GM12878 (cell line): ENCODE data around the gene SPG21. TPM values are rescaled to one million over a fixed set of nuclear protein-coding genes. Genes with fewer than 3 reads are reported as not detected.

Experiments
- ATAC-seq: fragments of 200-7000 bp; cut with Tn5 transposase; 3 replicates; pipeline ENCODE4 v1.9.1; 2020; ENCODE audit warnings: mild to moderate bottlenecking, moderate library complexity
- BruUV-seq: library from RNA; stranded (reverse); fragments of 400-500 nt; replicated peaks from 2 replicates; lab custom pipeline; 2021; lab: Mats Ljungman, UMichigan
- CTCF ChIA-PET: fragments of 300-600 bp; sonication (Branson Sonifier 250); formaldehyde crosslinking; extraction: SDS; loops from one replicate; lab custom pipeline; 2021; ENCODE audit warnings: inconsistent platforms; lab: Yijun Ruan, JAX
- POLR2A ChIA-PET: fragments of 350-600 bp; formaldehyde crosslinking; extraction: SDS; loops from one replicate; lab custom pipeline; 2021; ENCODE audit warnings: inconsistent platforms; lab: Charles Lee
- RAD21 ChIA-PET: fragments of 300-600 bp; sonication (Branson Sonifier 250); formaldehyde crosslinking; loops from one replicate; lab custom pipeline; 2023; ENCODE audit warnings: antibody characterized with exemption; ENCODE audit not compliant: unreplicated experiment; lab: Charles Lee
- SMC1A ChIA-PET: fragments of 300-600 bp; sonication (Branson Sonifier 250); formaldehyde crosslinking; loops from one replicate; lab custom pipeline; 2023; ENCODE audit not compliant: unreplicated experiment, uncharacterized antibody; lab: Charles Lee
- DNase-seq: peaks from one replicate; pipeline ENCODE4 v3.0.0-alpha.2; 2011; ENCODE audit warnings: low read depth, low spot score
- FAIRE-seq: peaks from 3 replicates; lab custom pipeline; 2011; peaks lifted over from hg19 to GRCh38; lab: Jason Lieb, UNC
- H2AFZ ChIP-seq: 2 replicates; pipeline ENCODE4 v1.6.0; 2011; ENCODE audit warnings: low read depth, low read length, control low read depth; ENCODE audit not compliant: control insufficient read depth
- H3K27ac ChIP-seq: 2 replicates; pipeline ENCODE4 v1.5.1; 2011; ENCODE audit warnings: control low read depth; ENCODE audit not compliant: control insufficient read depth, insufficient read depth
- H3K27me3 ChIP-seq, 2 experiments: replicated peaks in 1 of 2; 2 replicates each; pipeline versions ENCODE4 v1.6.0 to v1.6.1; 2011; ENCODE audit warnings: low read length in 1 of 2; ENCODE audit not compliant: control insufficient read depth in 2 of 2, insufficient read depth in 2 of 2
- H3K36me3 ChIP-seq, 2 experiments: 2 replicates each; pipeline ENCODE4 v1.5.1; 2011; ENCODE audit warnings: low read length in 1 of 2; ENCODE audit not compliant: control insufficient read depth in 2 of 2, insufficient read depth in 2 of 2
- H3K4me1 ChIP-seq: 2 replicates; pipeline ENCODE4 v1.6.1; 2011; ENCODE audit warnings: mild to moderate bottlenecking, low read length, moderate library complexity, mixed read lengths; ENCODE audit not compliant: control insufficient read depth, insufficient read depth
- H3K4me2 ChIP-seq: 2 replicates; pipeline ENCODE4 v1.6.0; 2011; ENCODE audit warnings: control low read depth; ENCODE audit not compliant: control insufficient read depth, insufficient read depth
- H3K4me3 ChIP-seq: fragments of 200-600 bp; sonication (generic); 2 replicates; pipeline ENCODE4 v1.5.1; 2016
- H3K79me2 ChIP-seq: 2 replicates; pipeline ENCODE4 v1.6.0; 2011; ENCODE audit warnings: low read length; ENCODE audit not compliant: control insufficient read depth, insufficient read depth
- H3K9ac ChIP-seq: 2 replicates; pipeline ENCODE4 v1.8.0; 2011; ENCODE audit warnings: low read length, control low read depth, mixed read lengths; ENCODE audit not compliant: control insufficient read depth, insufficient read depth
- H3K9me3 ChIP-seq: replicated peaks from 3 replicates; pipeline ENCODE4 v1.5.1; 2011; ENCODE audit warnings: mild to moderate bottlenecking, low read length; ENCODE audit not compliant: control insufficient read depth, insufficient read depth
- H4K20me1 ChIP-seq: 2 replicates; pipeline ENCODE4 v1.6.0; 2011; ENCODE audit not compliant: control insufficient read depth, insufficient read depth
- BCL11A ChIP-seq: IDR thresholded peaks from 2 replicates; pipeline ENCODE4 v1.6.1; 2011; ENCODE audit warnings: low read depth, low read length
- BHLHE40 ChIP-seq, 2 experiments: fragments of 450-650 bp in 1 of 2; IDR thresholded peaks; 2 replicates each; pipeline ENCODE4 v1.6.1; 2011 to 2017; ENCODE audit warnings: low read depth in 2 of 2, borderline replicate concordance in 1 of 2, improper control_type of control experiment in 1 of 2, low read length in 1 of 2, mild to moderate bottlenecking in 1 of 2
- CHD4 ChIP-seq: fragments of 200-600 bp; sonication (generic); IDR thresholded peaks from 2 replicates; pipeline ENCODE4 v1.6.1; 2016; ENCODE audit warnings: mild to moderate bottlenecking
- ETV6 ChIP-seq, 2 experiments: fragments of 450-650 bp in 1 of 2; IDR thresholded peaks in 1 of 2; conservative IDR thresholded peaks in 1 of 2; 2 replicates each; pipeline ENCODE4 v1.6.1; 2014; ENCODE audit warnings: antibody characterized with exemption in 1 of 2, borderline replicate concordance in 1 of 2, low read depth in 1 of 2, mild to moderate bottlenecking in 1 of 2, moderate library complexity in 1 of 2
- GABPA ChIP-seq: IDR thresholded peaks from 2 replicates; pipeline ENCODE4 v1.6.1; 2014; ENCODE audit warnings: antibody characterized with exemption, low read depth, mild to moderate bottlenecking, inconsistent platforms
- IRF4 ChIP-seq: IDR thresholded peaks from 2 replicates; pipeline ENCODE4 v1.6.1; 2011; ENCODE audit warnings: low read depth, low read length
- MEF2A ChIP-seq: IDR thresholded peaks from 2 replicates; pipeline ENCODE4 v1.6.1; 2011; ENCODE audit warnings: low read depth, mild to moderate bottlenecking, low read length, moderate library complexity; ENCODE audit not compliant: insufficient read depth
- MEF2B ChIP-seq: fragments of 450-650 bp; IDR thresholded peaks from 2 replicates; pipeline ENCODE4 v1.6.1; 2018; ENCODE audit warnings: mild to moderate bottlenecking, moderate library complexity; ENCODE audit not compliant: partially characterized antibody, poor library complexity, severe bottlenecking
- MTA2 ChIP-seq: fragments of 450-650 bp; IDR thresholded peaks from 2 replicates; pipeline ENCODE4 v1.6.1; 2016; ENCODE audit warnings: low read depth, mild to moderate bottlenecking, moderate library complexity
- POU2F2 ChIP-seq: IDR thresholded peaks from 3 replicates; pipeline ENCODE4 v1.6.1; 2011; ENCODE audit warnings: low read depth, mild to moderate bottlenecking, low read length, borderline replicate concordance
- SREBF1 ChIP-seq: IDR thresholded peaks from 2 replicates; pipeline ENCODE4 v1.6.1; 2012; ENCODE audit warnings: mild to moderate bottlenecking, low read length
- STAT3 ChIP-seq: IDR thresholded peaks from 2 replicates; pipeline ENCODE4 v1.6.1; 2011; ENCODE audit warnings: low read depth, low read length, improper control_type of control experiment
- TCF12 ChIP-seq: IDR thresholded peaks from 2 replicates; pipeline ENCODE4 v1.6.1; 2011; ENCODE audit warnings: low read depth, mild to moderate bottlenecking, low read length
- YY1 ChIP-seq: IDR thresholded peaks from 2 replicates; pipeline ENCODE4 v1.6.1; 2011; ENCODE audit warnings: low read depth, mild to moderate bottlenecking, low read length
- WGBS: methylation state at CpG from one replicate; pipeline ENCODE4 v1.1.6; 2016; ENCODE audit warnings: low lambda C conversion rate; ENCODE audit not compliant: insufficient replicate concordance, insufficient coverage; ENCODE audit errors: missing lambda C conversion rate; 5-methylcytosine and 5-hydroxymethylcytosine counted together
- in situ Hi-C: fragments of 300-500 bp; cut with MboI; formaldehyde crosslinking; loops from 9 replicates; pipeline ENCODE4 v1.14.3; 2018; ENCODE audit warnings: mixed read lengths
- intact Hi-C: fragments of 100-400 bp; cut with micrococcal nuclease; formaldehyde crosslinking; loops from one replicate; pipeline ENCODE4 v1.14.2; 2022; ENCODE audit not compliant: unreplicated experiment
- polyA plus RNA-seq, 11 experiments: library from polyadenylated mRNA; depleted of rRNA in 4 of 11; unstranded in 6 of 11; stranded (reverse) in 5 of 11; fragments of >200 nt; fragmentation: Nextera tagmentation in 4 of 11; fragmentation: Illumina TruSeq in 1 of 11; extraction: Ambion mirVana in 4 of 11; extraction: Trizol in 1 of 11; gene quantifications; 1 replicate in 1 of 11; 2 replicates in 10 of 11; pipeline versions ENCODE4 v1.2.1 to v1.2.3, GENCODE V29; 2011 to 2016; ENCODE audit warnings: inconsistent platforms in 2 of 11, missing spikeins in 2 of 11, low read depth in 1 of 11
- total RNA-seq, 4 experiments: library from RNA; depleted of rRNA in 3 of 4; stranded (reverse); fragments of >200 nt in 3 of 4; fragmentation: Illumina TruSeq in 1 of 4; extraction: Trizol in 1 of 4; gene quantifications; 2 replicates each; pipeline versions ENCODE4 v1.2.1 to v1.2.3, GENCODE V29; 2013 to 2021
- TF ChIP-seq, protein P1 (sequence below): fragments of 450-650 bp; IDR thresholded peaks from 2 replicates; pipeline ENCODE4 v1.6.1; 2018; ENCODE audit warnings: mild to moderate bottlenecking, low read depth, moderate library complexity; ENCODE audit not compliant: partially characterized antibody
- TF ChIP-seq, protein P2 (sequence below): IDR thresholded peaks from 2 replicates; pipeline ENCODE4 v1.6.1; 2012; ENCODE audit warnings: low read depth, low read length, improper control_type of control experiment
- TF ChIP-seq, protein P3 (sequence below): fragments of 450-650 bp; IDR thresholded peaks from 2 replicates; pipeline ENCODE4 v1.6.1; 2017; ENCODE audit warnings: mild to moderate bottlenecking, low read depth, inconsistent platforms; ENCODE audit not compliant: poor library complexity, severe bottlenecking

SPG21 gene
- total and polyA plus RNA-seq, 10 of the 15 experiments (the other 5 are each of a cell fraction or from before 2014, with no cell fraction given): 25.5 to 116 (median 68.0) TPM

DNA sequence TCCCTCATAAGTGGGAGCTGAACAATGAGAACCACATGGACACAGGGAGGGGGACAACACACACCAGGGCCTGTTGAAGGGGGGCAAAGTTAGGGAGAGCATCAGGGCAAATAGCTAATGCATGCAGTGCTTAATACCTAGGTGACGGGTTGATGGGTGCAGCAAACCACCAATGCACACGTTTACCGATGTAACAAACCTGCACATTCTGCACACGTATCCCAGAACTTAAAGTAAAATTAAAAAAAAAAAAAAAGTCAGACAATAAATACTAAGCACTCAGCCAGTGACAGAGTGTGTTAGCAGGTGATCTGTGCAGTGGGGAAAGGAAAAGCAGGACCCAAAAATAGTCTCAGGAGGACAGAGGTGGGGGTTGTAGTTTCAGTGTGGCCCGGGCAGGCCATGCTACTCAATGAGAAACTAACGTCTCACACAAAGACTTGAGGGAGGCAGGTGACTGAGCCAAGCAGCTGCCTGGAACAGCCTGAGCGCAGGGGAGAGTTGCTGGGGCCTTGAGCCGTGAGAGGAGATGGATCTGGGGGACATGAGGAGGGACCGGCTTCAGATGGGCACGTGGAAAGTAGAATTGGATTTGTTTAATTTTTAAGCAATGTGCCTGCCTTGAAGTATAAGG lies 59.6 kb downstream of the SPG21 start:
- peak overlapping the region; percentile 45 for H3K9ac ChIP-seq
- no peaks in the 10 kb centered on the region for H3K36me3 ChIP-seq
- in situ Hi-C loops: no loop called here
- 35% methylated on average over 10 of the region's 10 CpGs for WGBS
- DNase-seq (peak; percentile 65), FAIRE-seq (no peak), ATAC-seq (peak; percentile 89)
- no TSS peak for BruUV-seq
- peak overlapping the region; percentile 88 for H3K4me2 ChIP-seq
- intact Hi-C loops: no loop called here
- H3K9me3 ChIP-seq: no peaks in the 10 kb centered on the region
- peaks cover 38% of the 10 kb centered on the region for H3K4me1 ChIP-seq
- ChIA-PET CTCF (interaction anchor here (1.0 to 1.9 kb wide), 2 partner anchors 36 to 95 kb away, joined by 3 to 10 read pairs; no protein-coding TSS in a partner anchor), SMC1A (interaction anchor here (1.1 to 1.3 kb wide), 2 partner anchors 17 to 36 kb away, joined by 3 read pairs; no protein-coding TSS in a partner anchor), RAD21 (interaction anchor here (0.6 to 1.5 kb wide), 2 partner anchors 13 to 35 kb away, joined by 3 read pairs; no protein-coding TSS in a partner anchor), POLR2A (interaction anchor here (0.6 to 1.4 kb wide), 4 partner anchors 10 to 181 kb away, joined by 3 to 6 read pairs (median 4); no protein-coding TSS in a partner anchor)
- H3K4me3 ChIP-seq: peak overlapping the region; percentile 24; the same call in 1 of the 2 replicates
- no peaks in the 10 kb centered on the region for H4K20me1 ChIP-seq
- H3K79me2 ChIP-seq: no peaks in the 10 kb centered on the region
- no peaks in the 10 kb centered on the region for H3K27me3 ChIP-seq
- H3K27ac ChIP-seq: peak overlapping the region; percentile 71
- peak overlapping the region; percentile 57 for H2AFZ ChIP-seq
- TF ChIP-seq GABPA (no peak), BCL11A (0 out of 2 replicates have a peak, but pooled peaks have one; percentile 11), STAT3 (no peak), CHD4 (no peak), MEF2A (peak; percentile 96), IRF4 (0 out of 2 replicates have a peak, but pooled peaks have one; percentile 38), POU2F2 (peak; percentile 24; the same call in 1 of the 3 replicates), TCF12 (peak; percentile 85), MEF2B (peak; percentile 93), BHLHE40 (IDR thresholded peaks at IDR 0.05; ENCODE audit: borderline replicate concordance in 1 of 2, low read depth in 2 of 2, low read length in 1 of 2) (peak; percentile 68 to 85; a peak in 3 of 4 replicates), ETV6 (conservative IDR thresholded peaks at IDR 0.05 in 1 of 2, IDR thresholded peaks at IDR 0.05 in 1 of 2; ENCODE audit: borderline replicate concordance in 1 of 2, low read depth in 1 of 2) (no peak), SREBF1 (no peak), MTA2 (peak; percentile 42; the same call in 1 of the 2 replicates), YY1 (0 out of 2 replicates have a peak, but pooled peaks have one; percentile 13)
- TF ChIP-seq, protein P1, sequence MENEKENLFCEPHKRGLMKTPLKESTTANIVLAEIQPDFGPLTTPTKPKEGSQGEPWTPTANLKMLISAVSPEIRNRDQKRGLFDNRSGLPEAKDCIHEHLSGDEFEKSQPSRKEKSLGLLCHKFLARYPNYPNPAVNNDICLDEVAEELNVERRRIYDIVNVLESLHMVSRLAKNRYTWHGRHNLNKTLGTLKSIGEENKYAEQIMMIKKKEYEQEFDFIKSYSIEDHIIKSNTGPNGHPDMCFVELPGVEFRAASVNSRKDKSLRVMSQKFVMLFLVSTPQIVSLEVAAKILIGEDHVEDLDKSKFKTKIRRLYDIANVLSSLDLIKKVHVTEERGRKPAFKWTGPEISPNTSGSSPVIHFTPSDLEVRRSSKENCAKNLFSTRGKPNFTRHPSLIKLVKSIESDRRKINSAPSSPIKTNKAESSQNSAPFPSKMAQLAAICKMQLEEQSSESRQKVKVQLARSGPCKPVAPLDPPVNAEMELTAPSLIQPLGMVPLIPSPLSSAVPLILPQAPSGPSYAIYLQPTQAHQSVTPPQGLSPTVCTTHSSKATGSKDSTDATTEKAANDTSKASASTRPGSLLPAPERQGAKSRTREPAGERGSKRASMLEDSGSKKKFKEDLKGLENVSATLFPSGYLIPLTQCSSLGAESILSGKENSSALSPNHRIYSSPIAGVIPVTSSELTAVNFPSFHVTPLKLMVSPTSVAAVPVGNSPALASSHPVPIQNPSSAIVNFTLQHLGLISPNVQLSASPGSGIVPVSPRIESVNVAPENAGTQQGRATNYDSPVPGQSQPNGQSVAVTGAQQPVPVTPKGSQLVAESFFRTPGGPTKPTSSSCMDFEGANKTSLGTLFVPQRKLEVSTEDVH: no peak
- TF ChIP-seq, protein P2, sequence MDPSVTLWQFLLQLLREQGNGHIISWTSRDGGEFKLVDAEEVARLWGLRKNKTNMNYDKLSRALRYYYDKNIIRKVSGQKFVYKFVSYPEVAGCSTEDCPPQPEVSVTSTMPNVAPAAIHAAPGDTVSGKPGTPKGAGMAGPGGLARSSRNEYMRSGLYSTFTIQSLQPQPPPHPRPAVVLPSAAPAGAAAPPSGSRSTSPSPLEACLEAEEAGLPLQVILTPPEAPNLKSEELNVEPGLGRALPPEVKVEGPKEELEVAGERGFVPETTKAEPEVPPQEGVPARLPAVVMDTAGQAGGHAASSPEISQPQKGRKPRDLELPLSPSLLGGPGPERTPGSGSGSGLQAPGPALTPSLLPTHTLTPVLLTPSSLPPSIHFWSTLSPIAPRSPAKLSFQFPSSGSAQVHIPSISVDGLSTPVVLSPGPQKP: no peak
- TF ChIP-seq, protein P3, sequence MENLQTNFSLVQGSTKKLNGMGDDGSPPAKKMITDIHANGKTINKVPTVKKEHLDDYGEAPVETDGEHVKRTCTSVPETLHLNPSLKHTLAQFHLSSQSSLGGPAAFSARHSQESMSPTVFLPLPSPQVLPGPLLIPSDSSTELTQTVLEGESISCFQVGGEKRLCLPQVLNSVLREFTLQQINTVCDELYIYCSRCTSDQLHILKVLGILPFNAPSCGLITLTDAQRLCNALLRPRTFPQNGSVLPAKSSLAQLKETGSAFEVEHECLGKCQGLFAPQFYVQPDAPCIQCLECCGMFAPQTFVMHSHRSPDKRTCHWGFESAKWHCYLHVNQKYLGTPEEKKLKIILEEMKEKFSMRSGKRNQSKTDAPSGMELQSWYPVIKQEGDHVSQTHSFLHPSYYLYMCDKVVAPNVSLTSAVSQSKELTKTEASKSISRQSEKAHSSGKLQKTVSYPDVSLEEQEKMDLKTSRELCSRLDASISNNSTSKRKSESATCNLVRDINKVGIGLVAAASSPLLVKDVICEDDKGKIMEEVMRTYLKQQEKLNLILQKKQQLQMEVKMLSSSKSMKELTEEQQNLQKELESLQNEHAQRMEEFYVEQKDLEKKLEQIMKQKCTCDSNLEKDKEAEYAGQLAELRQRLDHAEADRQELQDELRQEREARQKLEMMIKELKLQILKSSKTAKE: peak; percentile 71
